GM18526 (cell line): ENCODE results near the gene SLC26A4.

Source experiments
- POLR2A ChIP-seq: IDR thresholded peaks from 3 replicates; pipeline ENCODE4 v1.6.1; 2011; ENCODE audit not compliant: insufficient read length; ENCODE audit errors: extremely low read depth

Gene SLC26A4

DNA sequence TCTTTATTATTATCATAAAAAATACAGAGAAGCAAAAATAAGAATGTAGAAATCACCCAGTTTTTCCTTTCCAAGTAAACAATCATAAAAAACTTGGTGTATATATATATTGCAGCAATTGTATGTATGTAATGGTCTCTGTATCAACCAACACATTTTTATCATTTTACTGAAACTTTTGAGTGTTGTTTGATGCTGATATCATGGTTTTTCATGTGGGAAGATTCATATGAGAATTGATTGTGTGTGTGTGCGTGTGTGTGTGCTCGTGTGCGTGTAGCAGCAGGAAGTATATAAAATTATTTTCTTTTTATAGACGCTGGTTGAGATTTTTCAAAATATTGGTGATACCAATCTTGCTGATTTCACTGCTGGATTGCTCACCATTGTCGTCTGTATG is 22.3 kb downstream of the SLC26A4 start:
- TF ChIP-seq POLR2A = no peak

DNA sequence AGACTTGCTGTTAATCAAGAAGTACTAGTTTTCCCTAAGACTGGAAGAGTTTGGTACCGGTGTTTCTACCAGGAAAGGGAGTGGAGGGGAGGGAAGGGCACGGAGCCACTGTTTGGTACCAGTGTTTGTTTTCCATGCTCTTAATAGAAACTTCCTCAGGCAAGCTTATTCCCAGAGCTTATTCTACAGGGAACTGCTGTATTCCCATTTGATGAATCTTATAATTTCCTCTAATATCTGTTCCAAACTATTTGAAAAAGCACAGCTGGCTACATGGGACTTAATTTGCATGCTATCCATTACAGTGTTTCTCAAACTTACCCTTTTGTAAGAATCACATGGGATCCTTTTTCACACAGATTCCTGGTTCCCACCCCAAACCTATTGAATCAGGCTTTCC is 23.7 kb downstream of the SLC26A4 start:
- no peak for TF ChIP-seq POLR2A

DNA sequence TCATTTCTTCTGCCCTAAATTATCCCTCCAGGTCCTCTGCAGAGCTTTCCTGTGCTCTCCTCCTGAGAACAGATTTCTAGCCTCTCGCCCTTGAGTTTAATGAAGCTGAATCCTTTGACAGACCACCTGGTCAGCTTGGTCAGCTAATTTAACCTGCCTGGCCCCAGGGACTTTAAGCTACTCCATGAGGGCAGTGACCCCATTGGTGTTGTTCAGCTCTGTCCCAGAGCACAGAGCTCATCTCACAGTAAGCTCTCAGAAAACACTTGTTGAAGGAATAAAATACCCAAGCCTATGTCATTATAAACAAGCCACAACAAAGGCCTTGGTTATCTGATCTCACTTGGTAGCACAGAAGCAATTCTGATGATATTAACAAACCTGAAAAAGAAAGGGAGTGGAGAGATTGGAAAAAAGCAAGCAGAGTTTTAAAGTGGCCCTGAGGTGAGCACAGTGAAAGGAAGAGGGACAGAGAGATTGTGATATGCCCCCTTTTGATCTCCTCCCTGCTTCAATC is 24.4 kb downstream of the SLC26A4 start:
- TF ChIP-seq POLR2A = no peak

- TF ChIP-seq POLR2A = no peak
Observed at GRCh38 chr7:107686816-107687387, 26.3 kb downstream of the SLC26A4 start.

GRCh38 chr7:107687656-107688055 is 27.0 kb downstream of the SLC26A4 start:
- TF ChIP-seq POLR2A = no peak

DNA sequence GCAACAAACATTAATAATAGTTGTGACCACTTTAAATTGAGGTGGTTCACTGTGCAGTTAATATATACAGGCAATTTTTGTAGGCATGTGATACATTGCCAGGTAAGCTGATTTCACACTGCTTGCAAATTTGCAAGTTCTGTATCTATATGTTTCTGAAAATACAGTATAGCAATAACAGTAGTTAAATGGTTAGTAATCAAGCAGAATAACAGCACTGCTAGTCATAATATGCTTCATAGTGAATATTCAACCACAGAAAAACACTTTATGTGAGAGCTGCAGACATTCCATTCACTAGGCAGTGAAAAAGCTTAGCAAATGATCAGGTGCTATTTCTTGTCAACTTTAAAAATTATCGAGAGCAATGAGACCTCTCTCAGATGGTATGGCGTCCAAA is 28.9 kb downstream of the SLC26A4 start:
- no peak for TF ChIP-seq POLR2A

DNA sequence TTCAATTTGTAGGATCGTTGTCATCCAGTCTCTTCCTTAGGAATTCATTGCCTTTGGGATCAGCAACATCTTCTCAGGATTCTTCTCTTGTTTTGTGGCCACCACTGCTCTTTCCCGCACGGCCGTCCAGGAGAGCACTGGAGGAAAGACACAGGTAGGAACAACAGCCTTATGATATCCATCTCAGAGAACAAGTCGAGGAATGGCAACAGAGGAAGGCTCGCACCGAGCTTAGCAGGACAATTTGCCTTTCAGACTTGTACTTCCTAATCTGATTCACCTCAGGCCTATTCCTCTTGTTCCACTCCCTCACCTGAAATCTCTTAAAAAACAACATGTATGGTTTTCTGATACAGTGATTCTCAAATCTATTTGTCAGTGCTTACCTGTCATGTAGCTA is 29.5 kb downstream of the SLC26A4 start:
- TF ChIP-seq POLR2A = no peak

- TF ChIP-seq POLR2A = no peak
Observed at GRCh38 chr7:107690611-107691010, 30.0 kb downstream of the SLC26A4 start.

DNA sequence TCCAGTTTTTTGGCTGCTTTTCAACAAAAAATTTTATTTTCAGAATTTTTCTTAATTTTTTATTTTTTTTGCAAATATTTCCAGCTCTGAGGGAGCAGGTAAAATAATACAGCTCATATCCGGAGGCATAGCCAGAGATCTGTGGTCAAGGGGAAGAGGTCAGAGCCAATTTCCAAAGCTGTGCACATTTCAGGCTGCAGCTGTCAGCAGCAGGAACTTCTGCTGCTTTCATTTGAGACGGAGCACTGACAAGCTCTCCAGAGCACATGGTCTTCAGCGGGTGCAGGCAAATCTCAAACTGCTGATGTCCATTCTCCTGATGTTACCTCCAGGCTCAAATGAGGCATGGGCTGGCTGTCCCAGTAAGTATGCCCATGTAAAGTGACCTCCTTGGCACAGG is 31.1 kb downstream of the SLC26A4 start:
- TF ChIP-seq POLR2A = no peak

- no peak for TF ChIP-seq POLR2A
Observed at GRCh38 chr7:107692501-107692900, 31.9 kb downstream of the SLC26A4 start.

- no peak for TF ChIP-seq POLR2A
Observed at GRCh38 chr7:107693396-107693795, 32.8 kb downstream of the SLC26A4 start.

GRCh38 chr7:107694386-107694785 is 33.8 kb downstream of the SLC26A4 start:
- TF ChIP-seq POLR2A = no peak

DNA sequence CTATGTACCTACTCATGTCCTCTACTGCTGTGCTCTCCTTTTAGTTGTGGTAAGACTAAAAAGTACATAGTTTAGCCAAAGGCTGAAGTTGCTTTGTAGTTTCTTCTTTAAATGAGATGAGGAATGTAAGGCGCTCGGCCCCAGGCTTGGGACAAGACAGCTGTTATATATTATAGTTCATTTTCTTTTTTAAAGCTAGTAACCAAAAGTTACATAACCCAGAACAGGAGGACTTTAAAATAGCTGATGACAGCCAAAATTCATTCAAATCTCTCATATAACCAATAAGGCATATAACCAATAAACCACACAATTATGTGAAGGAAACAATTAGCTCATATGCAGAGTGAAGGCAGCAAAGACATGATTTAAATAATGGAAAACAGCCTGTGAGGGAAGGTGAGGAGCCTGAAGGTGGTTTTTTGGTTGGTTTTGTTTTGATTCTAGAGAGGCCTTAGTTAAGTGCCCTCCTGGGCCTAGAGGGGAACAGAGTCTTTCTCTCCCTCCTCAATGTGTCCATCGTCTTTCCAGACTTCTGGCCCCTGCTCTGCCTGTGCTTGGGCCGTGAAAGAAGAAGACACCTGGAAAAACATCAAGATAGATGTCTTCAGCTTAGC is 35.8 kb downstream of the SLC26A4 start:
- no peak for TF ChIP-seq POLR2A

- TF ChIP-seq POLR2A = no peak
Observed at GRCh38 chr7:107697321-107698049, 36.9 kb downstream of the SLC26A4 start.

- no peak for TF ChIP-seq POLR2A
Observed at GRCh38 chr7:107700570-107700969, 39.9 kb downstream of the SLC26A4 start.

- TF ChIP-seq POLR2A = no peak
Observed at GRCh38 chr7:107701191-107701590, 40.6 kb downstream of the SLC26A4 start.
